NCI-H146 (cell line): Measurements from ENCODE around the gene PHLPP2.
"Not testable (repeated sequence)": the region's sequence is repeated elsewhere in the genome, so short reads cannot be mapped to it uniquely, and the experiment has no call there.

ENCODE experiments used
- DNase-seq: peaks from one replicate; lab custom pipeline; 2025; lab: John Stamatoyannopoulos, UW

PHLPP2 gene

DNA sequence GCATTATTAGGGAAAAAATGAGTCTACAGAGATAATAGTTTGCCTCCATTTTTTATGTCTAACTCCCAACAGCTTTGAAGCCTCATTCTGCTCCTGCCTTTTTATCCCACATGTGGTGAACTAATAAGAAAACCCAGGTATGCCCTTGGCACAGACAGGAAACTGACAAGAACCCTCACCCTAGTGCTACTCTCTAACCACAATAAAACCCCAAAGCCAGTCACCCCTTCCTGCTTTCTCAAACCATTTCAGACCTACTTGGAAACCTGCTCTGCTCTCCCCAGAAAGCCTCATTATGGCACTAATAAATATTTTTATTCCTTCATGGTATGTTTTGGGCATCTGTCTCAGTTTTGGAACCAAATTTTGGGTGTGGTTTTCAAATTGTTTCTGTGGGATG is 102.4 kb downstream of the PHLPP2 start:
- DNase-seq: no peak

- DNase-seq: no peak
Measured at GRCh38 chr16:71618429-71618828, 106.1 kb downstream of the PHLPP2 start.

DNA sequence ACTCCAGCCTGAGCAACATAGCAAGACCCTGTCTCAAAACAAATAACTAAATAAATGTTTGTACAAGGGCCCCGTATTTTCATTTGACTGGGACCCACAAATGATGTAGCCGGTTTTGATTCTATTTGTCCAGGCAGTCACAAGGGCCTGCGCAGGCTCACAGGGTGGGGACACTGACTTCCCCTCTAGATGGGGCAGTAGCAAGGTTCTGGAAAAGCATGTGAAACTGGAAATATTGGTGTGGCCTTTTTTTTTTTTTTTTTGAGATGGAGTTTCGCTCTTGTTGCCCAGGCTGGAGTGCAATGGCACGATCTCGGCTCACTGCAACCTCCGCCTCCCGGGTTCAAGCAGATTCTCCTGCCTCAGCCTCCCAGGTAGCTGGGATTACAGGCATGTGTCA is 109.5 kb downstream of the PHLPP2 start:
- not testable (repeated sequence) for DNase-seq

DNA sequence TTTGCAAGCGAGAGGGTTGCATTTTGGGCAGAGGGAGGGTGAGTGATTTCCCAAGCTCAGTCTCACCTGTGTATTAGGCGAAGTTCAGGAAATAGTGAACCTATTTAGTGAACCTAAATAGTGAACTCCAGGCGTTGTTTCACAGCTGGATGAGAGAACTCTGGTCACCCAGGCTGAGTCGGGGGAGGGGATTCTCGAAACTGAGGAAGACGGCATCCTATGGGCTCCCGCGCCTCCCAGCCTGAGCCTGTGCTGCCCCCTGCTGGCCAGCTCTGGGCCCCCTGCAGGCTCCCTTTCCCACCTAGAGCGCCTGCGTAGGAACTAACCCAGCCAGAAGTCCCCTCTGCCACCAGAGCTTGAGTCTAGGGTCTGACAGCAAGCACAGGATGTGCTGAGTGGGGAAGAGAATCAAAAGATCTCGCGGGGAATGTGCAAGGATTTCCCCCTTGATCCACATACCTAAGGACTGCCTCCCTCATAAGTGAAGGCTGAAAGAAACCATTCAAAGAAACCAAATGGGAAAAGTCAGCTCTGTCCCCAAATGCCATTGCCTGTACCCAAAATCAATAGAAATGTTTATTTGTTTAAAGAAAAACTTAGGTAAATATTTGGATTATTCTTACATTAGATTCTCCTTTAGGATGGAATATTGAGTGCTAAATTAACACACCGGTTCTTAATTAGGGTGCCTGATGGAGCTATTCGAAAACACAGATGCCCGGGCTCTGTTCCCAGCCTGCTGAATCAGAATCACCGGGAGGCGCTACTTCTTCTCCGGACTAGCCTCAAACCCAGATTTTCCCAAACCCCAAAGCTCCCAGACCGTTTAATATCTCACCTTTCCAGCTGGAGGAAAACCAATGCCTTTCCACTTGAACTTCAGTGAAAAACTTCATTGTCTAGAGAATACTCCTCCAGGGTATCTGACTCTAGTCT is 113.3 kb downstream of the PHLPP2 start:
- peak; percentile 66 for DNase-seq

DNA sequence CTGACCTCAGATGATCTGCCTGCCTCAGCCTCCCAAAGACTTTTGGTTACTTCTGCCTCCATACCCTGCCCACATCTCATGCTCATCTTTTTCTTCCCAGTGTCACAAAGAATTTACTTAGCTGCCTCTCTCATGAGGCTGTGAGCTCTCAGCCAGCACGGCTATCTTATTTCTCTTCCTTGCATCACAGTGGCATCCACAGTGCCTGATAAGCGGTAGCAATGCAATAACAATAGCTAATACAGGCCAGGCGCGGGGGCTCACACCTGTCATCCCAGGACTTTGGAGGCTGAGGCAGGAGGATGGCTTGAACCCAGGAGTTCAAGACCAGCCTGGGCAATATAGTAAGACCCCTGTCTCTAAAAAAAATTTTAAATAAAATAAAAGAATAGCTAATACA is 114.1 kb downstream of the PHLPP2 start:
- no peak for DNase-seq

GRCh38 chr16:71609066-71609465 is 115.4 kb downstream of the PHLPP2 start:
- DNase-seq: no peak

DNA sequence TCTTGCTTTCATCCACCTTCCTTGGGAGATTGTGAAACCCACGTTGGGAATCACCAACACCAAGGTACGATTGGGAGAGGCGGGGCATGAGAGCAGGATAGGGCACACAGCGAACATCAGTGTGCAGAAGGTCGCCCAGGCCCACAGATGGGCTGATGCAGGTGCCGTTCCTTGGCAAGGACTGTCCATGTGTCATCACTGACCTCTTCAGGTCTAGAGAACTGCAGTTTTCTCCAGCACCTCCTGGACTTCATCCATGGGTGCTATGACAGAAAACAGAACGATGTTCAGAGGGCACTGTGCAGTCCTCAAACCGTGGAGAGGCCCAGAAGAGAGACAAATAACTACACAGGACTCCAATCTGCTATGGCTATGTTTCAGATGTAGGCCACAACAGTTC is 123.7 kb downstream of the PHLPP2 start:
- DNase-seq: no peak

DNA sequence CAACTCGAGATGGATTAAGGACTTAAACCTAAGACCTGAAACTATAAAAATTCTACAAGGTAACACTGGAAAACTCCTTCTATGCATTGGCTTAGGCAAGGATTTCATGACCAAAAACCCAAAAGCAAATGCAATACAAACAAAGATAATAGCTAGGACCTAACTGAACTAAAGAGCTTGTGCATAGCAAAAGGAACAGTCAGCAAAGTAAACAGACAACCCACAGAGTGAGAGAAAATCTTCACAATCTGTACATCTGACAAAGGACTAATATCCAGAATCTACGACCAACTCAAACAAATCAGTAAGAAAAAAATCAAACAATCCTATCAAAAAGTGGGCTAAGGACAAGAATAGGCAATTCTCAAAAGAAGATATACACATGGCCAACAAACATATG is 126.1 kb downstream of the PHLPP2 start:
- not testable (repeated sequence) for DNase-seq

GRCh38 chr16:71595340-71595826 is 129.1 kb downstream of the PHLPP2 start:
- DNase-seq: not testable (repeated sequence)
